HEK293 (cell line): Measurements from ENCODE around the gene FOXA2.

Experiments
- ZNF501 ChIP-seq: fragments of 450-650 bp; formaldehyde crosslinking; IDR thresholded peaks from 2 replicates; pipeline ENCODE4 v1.5.1; 2016; ENCODE audit warnings: missing biosample characterization, missing genetic modification characterization
- ZNF530 ChIP-seq: fragments of 450-650 bp; formaldehyde crosslinking; IDR thresholded peaks from 2 replicates; pipeline ENCODE4 v1.5.1; 2016; ENCODE audit warnings: low read depth, missing biosample characterization, missing genetic modification characterization

DNA sequence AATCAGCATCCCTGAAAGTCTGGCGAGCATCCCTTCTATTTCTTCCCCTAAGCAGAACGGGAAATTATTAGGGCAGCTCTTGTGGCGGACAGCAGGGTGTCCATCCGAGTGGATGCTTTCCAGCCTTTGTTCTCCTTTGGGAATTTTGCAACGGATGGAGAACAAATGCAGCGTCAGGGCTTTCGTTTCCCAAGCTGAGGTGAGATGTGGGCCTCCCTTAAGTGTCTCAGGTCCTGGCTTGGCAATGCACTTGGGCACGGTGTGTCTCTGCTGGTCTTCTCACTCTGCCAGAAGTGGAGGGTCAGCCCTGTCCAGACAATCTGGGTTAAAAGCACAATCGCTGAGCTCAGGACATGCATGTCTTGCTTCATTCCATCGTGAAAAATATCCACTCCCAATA, 43.5 kb downstream of the FOXA2 start:
- TF ChIP-seq ZNF530 (no peak), ZNF501 (tag by site-specific recombination) (no peak)
